Body of pancreas (tissue), 4 donors: ENCODE data around the gene SPIRE1. TPM values are rescaled to one million over a fixed set of nuclear protein-coding genes. Genes with fewer than 3 reads are reported as not detected.

ENCODE experiments used
- ATAC-seq: fragments of 150-250 bp; one replicate; pipeline ENCODE4 v1.9.1; 2016
- DNase-seq, 4 donors: peaks; one replicate each; pipeline ENCODE4 v3.0.0-alpha.2; 2019
- H3K27ac ChIP-seq, 4 donors: fragments of 200-600 bp; sonication (generic); 1 replicate in 3 of 4; 2 replicates in 1 of 4; pipeline versions ENCODE4 v1.5.1 to v1.6.1; 2016 to 2019; ENCODE audit warnings: mild to moderate bottlenecking in 1 of 4, mixed read lengths in 1 of 4, moderate library complexity in 1 of 4
- H3K27me3 ChIP-seq, 2 donors: fragments of 200-600 bp; sonication (generic); one replicate each; pipeline ENCODE4 v1.6.0; 2016; ENCODE audit warnings: mild to moderate bottlenecking in 1 of 2
- H3K36me3 ChIP-seq, 2 donors: fragments of 200-600 bp; sonication (generic); replicated peaks in 1 of 2; 2 replicates each; pipeline ENCODE4 v1.5.1; 2016; ENCODE audit warnings: low read depth in 2 of 2; ENCODE audit not compliant: insufficient read depth in 1 of 2
- H3K4me1 ChIP-seq: fragments of 200-600 bp; sonication (generic); one replicate; pipeline ENCODE4 v1.6.0; 2016
- H3K4me3 ChIP-seq, 2 donors: fragments of 200-600 bp; sonication (generic); 1 replicate in 1 of 2; 2 replicates in 1 of 2; pipeline ENCODE4 v1.5.1; 2016 to 2019
- H3K9me3 ChIP-seq, 3 donors: fragments of 200-600 bp; sonication (generic); 1 replicate in 2 of 3; 2 replicates in 1 of 3; pipeline ENCODE4 v1.5.1; 2016
- CTCF ChIP-seq, 7 experiments: fragments of 450-650 bp in 4 of 7; fragments of 200-600 bp in 3 of 7; sonication (generic) in 3 of 7; IDR thresholded peaks; one replicate each; pipeline ENCODE4 v1.5.1; 2016 to 2019; ENCODE audit warnings: antibody characterized with exemption in 7 of 7
- POLR2A ChIP-seq, 3 donors: fragments of 450-650 bp; IDR thresholded peaks; one replicate each; pipeline ENCODE4 v1.6.1; 2016; ENCODE audit warnings: antibody characterized with exemption in 3 of 3, mild to moderate bottlenecking in 2 of 3
- WGBS, 2 donors: methylation state at CpG; one replicate each; pipeline ENCODE4 v1.1.5; 2017; 5-methylcytosine and 5-hydroxymethylcytosine counted together
- intact Hi-C: fragments of 100-400 bp; cut with DNase I; formaldehyde crosslinking; loops from one replicate; pipeline ENCODE4 v1.15.1; 2023
- total RNA-seq, 2 donors: library from RNA; depleted of rRNA; stranded (reverse); fragments of >200 nt; gene quantifications; one replicate each; pipeline ENCODE4 v1.1.0, GENCODE V29; 2016

The SPIRE1 gene
- total RNA-seq, 2 donors from 2014 or later: 8.2 to 15.0 TPM

GRCh38 chr18:12435867-12436266, 222.0 kb downstream of the SPIRE1 start:
- H3K9me3 ChIP-seq: no peaks in the 10 kb centered on the region
- 86% methylated on average over 8 of the region's 8 CpGs for WGBS, 2 donors
- H3K36me3 ChIP-seq: no peaks in the 10 kb centered on the region
- DNase-seq: no peak
- intact Hi-C loops: no loop called here
- no peak overlapping the region for H3K27ac ChIP-seq
- ATAC-seq: no peak
- no peaks in the 10 kb centered on the region for H3K27me3 ChIP-seq
- no peak for TF ChIP-seq POLR2A (IDR thresholded peaks at IDR 0.05)
- TF ChIP-seq CTCF (IDR thresholded peaks at IDR 0.05): no peak
- H3K4me1 ChIP-seq: no peaks in the 10 kb centered on the region
- no peak overlapping the region for H3K4me3 ChIP-seq

- ATAC-seq (no peak), DNase-seq (no peak)
- no peaks in the 10 kb centered on the region for H3K27me3 ChIP-seq
- H3K9me3 ChIP-seq: no peaks in the 10 kb centered on the region
- no peak for TF ChIP-seq POLR2A (IDR thresholded peaks at IDR 0.05)
- 92 to 98% methylated on average over 13 to 14 of the region's 14 CpGs for WGBS, 2 donors
- intact Hi-C loops: no loop called here
- H3K36me3 ChIP-seq: no peaks in the 10 kb centered on the region
- no peak overlapping the region for H3K4me3 ChIP-seq
- H3K4me1 ChIP-seq: no peaks in the 10 kb centered on the region
- H3K27ac ChIP-seq: no peak overlapping the region
These were observed 223.4 kb downstream of the SPIRE1 start for GRCh38 chr18:12434541-12434929.

- TF ChIP-seq CTCF (IDR thresholded peaks at IDR 0.05): no peak
- no peak for TF ChIP-seq POLR2A (IDR thresholded peaks at IDR 0.05)
- Histone ChIP-seq H3K27me3 (no peaks in the 10 kb centered on the region), H3K27ac (no peak overlapping the region), H3K4me1 (no peaks in the 10 kb centered on the region), H3K36me3 (no peaks in the 10 kb centered on the region), H3K4me3 (no peak overlapping the region), H3K9me3 (no peaks in the 10 kb centered on the region)
- 94 to 97% methylated on average over 18 to 40 of the region's 51 CpGs for WGBS, 2 donors
- intact Hi-C loops: no loop called here
- ATAC-seq (no peak), DNase-seq (no peak)
These were observed 223.9 kb downstream of the SPIRE1 start for GRCh38 chr18:12433829-12434540.

GRCh38 chr18:12432881-12433280, 225.0 kb downstream of the SPIRE1 start:
- no peaks in the 10 kb centered on the region for H3K36me3 ChIP-seq
- WGBS, 2 donors: 91 to 97% methylated on average over 30 of the region's 31 CpGs
- no peaks in the 10 kb centered on the region for H3K4me1 ChIP-seq
- intact Hi-C loops: no loop called here
- no peaks in the 10 kb centered on the region for H3K27me3 ChIP-seq
- no peaks in the 10 kb centered on the region for H3K9me3 ChIP-seq
- TF ChIP-seq POLR2A (IDR thresholded peaks at IDR 0.05): no peak
- TF ChIP-seq CTCF (IDR thresholded peaks at IDR 0.05): no peak
- ATAC-seq: no peak
- no peak for DNase-seq
- H3K4me3 ChIP-seq: no peak overlapping the region
- H3K27ac ChIP-seq: no peak overlapping the region

- Histone ChIP-seq H3K9me3 (no peaks in the 10 kb centered on the region), H3K36me3 (no peaks in the 10 kb centered on the region), H3K4me3 (no peak overlapping the region), H3K27ac (no peak overlapping the region), H3K4me1 (no peaks in the 10 kb centered on the region), H3K27me3 (no peaks in the 10 kb centered on the region)
- WGBS, 2 donors: 90 to 97% methylated on average over 22 of the region's 22 CpGs
- no peak for DNase-seq
- intact Hi-C loops: no loop called here
- TF ChIP-seq POLR2A (IDR thresholded peaks at IDR 0.05): no peak
- TF ChIP-seq CTCF (IDR thresholded peaks at IDR 0.05): no peak
- ATAC-seq: no peak
These were observed 225.7 kb downstream of the SPIRE1 start for GRCh38 chr18:12432196-12432595.
